Activated naive CD8-positive, alpha-beta T cell treated with anti-CD3 and anti-CD28 coated beads, Interleukin-2, amount 10 ng/mL, durations not matched to agents 7 days and 5 days (primary cell): ENCODE results near the gene ASB16. TPM values are rescaled to one million over a fixed set of nuclear protein-coding genes. Genes with fewer than 3 reads are reported as not detected.

Experiments
- ATAC-seq: fragments of 150-1000 bp; cut with Tn5 transposase; one replicate; pipeline ENCODE4 v1.10.0; 2021; ENCODE audit warnings: low read depth, moderate library complexity
- POLR2A ChIA-PET: fragments of 350-600 bp; sonication (Branson Sonifier 250); formaldehyde crosslinking; loops from one replicate; lab custom pipeline; 2021; ENCODE audit warnings: antibody characterized with exemption; lab: Charles Lee
- DNase-seq: peaks from one replicate; pipeline ENCODE4 v3.0.0; 2021
- H3K27ac Mint-ChIP-seq: one replicate; pipeline ENCODE4 v1.8.0; 2022; ENCODE audit warnings: mild to moderate bottlenecking, mixed read lengths
- H3K27me3 Mint-ChIP-seq: one replicate; pipeline ENCODE4 v1.8.0; 2022; ENCODE audit warnings: mild to moderate bottlenecking, moderate library complexity, mixed read lengths
- H3K36me3 Mint-ChIP-seq: one replicate; pipeline ENCODE4 v1.8.0; 2021; ENCODE audit warnings: mild to moderate bottlenecking, mixed read lengths
- H3K4me1 Mint-ChIP-seq: one replicate; pipeline ENCODE4 v1.8.0; 2021; ENCODE audit warnings: mixed read lengths
- H3K4me3 Mint-ChIP-seq: one replicate; pipeline ENCODE4 v1.8.0; 2022; ENCODE audit warnings: mild to moderate bottlenecking, moderate library complexity, mixed read lengths
- H3K9me3 Mint-ChIP-seq: one replicate; pipeline ENCODE4 v1.8.0; 2021; ENCODE audit warnings: mixed read lengths
- total RNA-seq, 2 experiments: library from RNA; stranded (reverse); gene quantifications; one replicate each; pipeline ENCODE4 v1.2.3, GENCODE V29; 2021

ASB16 gene
- total RNA-seq, 2 experiments from 2014 or later: 0.19 to 0.51 TPM

- peaks cover 28% of the 10 kb centered on the region for H3K4me1 Mint-ChIP-seq
- POLR2A ChIA-PET: interaction anchor here (0.6 to 4.2 kb wide), 15 partner anchors 11 to 316 kb away, joined by 3 to 56 read pairs (median 8); partner anchors contain the start of genes ASB16, ATXN7L3, GPATCH8 and GRN
- H3K4me3 Mint-ChIP-seq: peak overlapping the region; percentile 99
- no peaks in the 10 kb centered on the region for H3K9me3 Mint-ChIP-seq
- H3K27ac Mint-ChIP-seq: peak overlapping the region; percentile 99
- H3K27me3 Mint-ChIP-seq: no peaks in the 10 kb centered on the region
- DNase-seq: no peak
- peaks cover 13% of the 10 kb centered on the region for H3K36me3 Mint-ChIP-seq
- peak; percentile 52 for ATAC-seq
Observed at GRCh38 chr17:44187131-44187899, 16.8 kb downstream of the ASB16 start.

- Mint-ChIP-seq H3K27ac (peak overlapping the region; percentile 99), H3K36me3 (peaks cover 11% of the 10 kb centered on the region), H3K4me1 (peaks cover 24% of the 10 kb centered on the region), H3K4me3 (peak overlapping the region; percentile 99), H3K27me3 (no peaks in the 10 kb centered on the region), H3K9me3 (no peaks in the 10 kb centered on the region)
- POLR2A ChIA-PET: interaction anchor here (0.7 to 3.2 kb wide), 3 partner anchors 10 to 141 kb away, joined by 3 to 21 read pairs (median 3); partner anchors contain the start of genes ATXN7L3 and HDAC5
- DNase-seq: no peak
- no peak for ATAC-seq
Observed at GRCh38 chr17:44188576-44189403, 18.3 kb downstream of the ASB16 start.

GRCh38 chr17:44190481-44190880, 20.0 kb downstream of the ASB16 start:
- peak overlapping the region; percentile 16 for H3K4me3 Mint-ChIP-seq
- H3K27me3 Mint-ChIP-seq: no peaks in the 10 kb centered on the region
- DNase-seq (no peak), ATAC-seq (no peak)
- peaks cover 15% of the 10 kb centered on the region for H3K4me1 Mint-ChIP-seq
- POLR2A ChIA-PET: interaction anchor here (3.2 kb wide), 1 partner anchor 8 kb away, joined by 21 read pairs; the partner anchor contains the start of gene ATXN7L3
- H3K27ac Mint-ChIP-seq: peak overlapping the region; percentile 56
- no peaks in the 10 kb centered on the region for H3K9me3 Mint-ChIP-seq
- H3K36me3 Mint-ChIP-seq: peaks cover 11% of the 10 kb centered on the region

- Mint-ChIP-seq H3K4me3 (no peak overlapping the region), H3K27me3 (no peaks in the 10 kb centered on the region), H3K27ac (peak overlapping the region; percentile 25), H3K9me3 (no peaks in the 10 kb centered on the region), H3K4me1 (peaks cover 17% of the 10 kb centered on the region), H3K36me3 (peaks cover 9% of the 10 kb centered on the region)
- ATAC-seq: no peak
- POLR2A ChIA-PET: interaction anchor here (0.8 to 3.2 kb wide), 2 partner anchors 7 to 12 kb away, joined by 4 to 21 read pairs; partner anchors contain the start of gene ATXN7L3
- no peak for DNase-seq
Observed at GRCh38 chr17:44191369-44191768, 20.9 kb downstream of the ASB16 start.

GRCh38 chr17:44191941-44192496, 21.5 kb downstream of the ASB16 start:
- H3K4me1 Mint-ChIP-seq: peaks cover 20% of the 10 kb centered on the region
- no peak for DNase-seq
- H3K9me3 Mint-ChIP-seq: no peaks in the 10 kb centered on the region
- no peak overlapping the region for H3K4me3 Mint-ChIP-seq
- no peaks in the 10 kb centered on the region for H3K27me3 Mint-ChIP-seq
- POLR2A ChIA-PET: no interaction called here
- peaks cover 11% of the 10 kb centered on the region for H3K36me3 Mint-ChIP-seq
- no peak for ATAC-seq
- no peak overlapping the region for H3K27ac Mint-ChIP-seq

GRCh38 chr17:44192750-44193149, 22.2 kb downstream of the ASB16 start:
- no peak overlapping the region for H3K4me3 Mint-ChIP-seq
- POLR2A ChIA-PET: no interaction called here
- ATAC-seq: no peak
- H3K9me3 Mint-ChIP-seq: no peaks in the 10 kb centered on the region
- peaks cover 22% of the 10 kb centered on the region for H3K4me1 Mint-ChIP-seq
- peaks cover 14% of the 10 kb centered on the region for H3K36me3 Mint-ChIP-seq
- no peak overlapping the region for H3K27ac Mint-ChIP-seq
- no peak for DNase-seq
- no peaks in the 10 kb centered on the region for H3K27me3 Mint-ChIP-seq

- H3K4me1 Mint-ChIP-seq: peaks cover 22% of the 10 kb centered on the region
- POLR2A ChIA-PET: interaction anchor here (0.9 kb wide), 1 partner anchor 8 kb away, joined by 3 read pairs; no protein-coding TSS in a partner anchor
- peaks cover 16% of the 10 kb centered on the region for H3K36me3 Mint-ChIP-seq
- ATAC-seq: no peak
- H3K9me3 Mint-ChIP-seq: no peaks in the 10 kb centered on the region
- H3K4me3 Mint-ChIP-seq: no peak overlapping the region
- H3K27me3 Mint-ChIP-seq: no peaks in the 10 kb centered on the region
- peak overlapping the region; percentile 48 for H3K27ac Mint-ChIP-seq
- no peak for DNase-seq
Observed at GRCh38 chr17:44193326-44194084, 23.0 kb downstream of the ASB16 start.

GRCh38 chr17:44197107-44197506, 26.6 kb downstream of the ASB16 start:
- Mint-ChIP-seq H3K36me3 (peaks cover 8% of the 10 kb centered on the region), H3K27ac (peak overlapping the region; percentile 95), H3K4me3 (peak overlapping the region; percentile 95), H3K27me3 (no peaks in the 10 kb centered on the region), H3K9me3 (no peaks in the 10 kb centered on the region), H3K4me1 (peaks cover 29% of the 10 kb centered on the region)
- POLR2A ChIA-PET: interaction anchor here (3.1 to 4.1 kb wide), 2 partner anchors 7 to 11 kb away, joined by 21 to 56 read pairs; partner anchors contain the start of gene TMUB2
- ATAC-seq (no peak), DNase-seq (no peak)

- Mint-ChIP-seq H3K4me1 (peaks cover 35% of the 10 kb centered on the region), H3K27ac (peak overlapping the region; percentile 95), H3K4me3 (peak overlapping the region; percentile 95), H3K9me3 (no peaks in the 10 kb centered on the region), H3K27me3 (no peaks in the 10 kb centered on the region), H3K36me3 (peaks cover 8% of the 10 kb centered on the region)
- DNase-seq: peak; percentile 63
- POLR2A ChIA-PET: interaction anchor here (0.5 to 4.6 kb wide), 12 partner anchors 8 to 946 kb away, joined by 3 to 56 read pairs (median 9); partner anchors contain the start of genes GRN and TMUB2
- peak; percentile 42 for ATAC-seq
Observed at GRCh38 chr17:44197980-44198720, 27.6 kb downstream of the ASB16 start.

GRCh38 chr17:44198721-44199552, 28.4 kb downstream of the ASB16 start:
- Mint-ChIP-seq H3K27me3 (no peaks in the 10 kb centered on the region), H3K27ac (peak overlapping the region; percentile 95), H3K4me1 (peaks cover 43% of the 10 kb centered on the region), H3K9me3 (no peaks in the 10 kb centered on the region), H3K36me3 (peaks cover 9% of the 10 kb centered on the region), H3K4me3 (peak overlapping the region; percentile 95)
- POLR2A ChIA-PET: interaction anchor here (0.5 to 4.6 kb wide), 13 partner anchors 9 to 945 kb away, joined by 3 to 56 read pairs (median 9); partner anchors contain the start of genes GRN, SLC25A39 and TMUB2
- DNase-seq: peak; percentile 78
- ATAC-seq: peak; percentile 11
